Duodenal mucosa (tissue), 2 donors: ENCODE data around the gene TSTD2.
A peak's percentile ranks its signal among the peaks of the same experiment; 100 is the strongest.

Source experiments
- H3K27ac ChIP-seq: one replicate; pipeline ENCODE4 v1.7.0; 2013; ENCODE audit warnings: low read depth, low read length
- H3K27me3 ChIP-seq, 2 donors: one replicate each; pipeline ENCODE4 v1.7.0; 2013; ENCODE audit warnings: low read length in 2 of 2, control low read depth in 1 of 2; ENCODE audit not compliant: insufficient read depth in 2 of 2, control insufficient read depth in 1 of 2
- H3K36me3 ChIP-seq, 2 donors: one replicate each; pipeline ENCODE4 v1.7.0; 2013; ENCODE audit warnings: low read length in 2 of 2, control low read depth in 1 of 2; ENCODE audit not compliant: insufficient read depth in 2 of 2, control insufficient read depth in 1 of 2
- H3K4me1 ChIP-seq, 2 donors: one replicate each; pipeline ENCODE4 v1.7.0; 2013; ENCODE audit warnings: low read length in 2 of 2, control low read depth in 1 of 2; ENCODE audit not compliant: insufficient read depth in 2 of 2, control insufficient read depth in 1 of 2
- H3K4me3 ChIP-seq, 2 donors: one replicate each; pipeline ENCODE4 v1.7.0; 2013; ENCODE audit warnings: low read length in 2 of 2, low read depth in 1 of 2
- H3K9ac ChIP-seq, 2 donors: one replicate each; pipeline ENCODE4 v1.7.0; 2013; ENCODE audit warnings: low read length in 2 of 2, low read depth in 1 of 2
- H3K9me3 ChIP-seq, 2 donors: one replicate each; pipeline ENCODE4 v1.7.0; 2013; ENCODE audit warnings: low read length in 2 of 2, control low read depth in 1 of 2; ENCODE audit not compliant: control insufficient read depth in 1 of 2

The TSTD2 gene

DNA sequence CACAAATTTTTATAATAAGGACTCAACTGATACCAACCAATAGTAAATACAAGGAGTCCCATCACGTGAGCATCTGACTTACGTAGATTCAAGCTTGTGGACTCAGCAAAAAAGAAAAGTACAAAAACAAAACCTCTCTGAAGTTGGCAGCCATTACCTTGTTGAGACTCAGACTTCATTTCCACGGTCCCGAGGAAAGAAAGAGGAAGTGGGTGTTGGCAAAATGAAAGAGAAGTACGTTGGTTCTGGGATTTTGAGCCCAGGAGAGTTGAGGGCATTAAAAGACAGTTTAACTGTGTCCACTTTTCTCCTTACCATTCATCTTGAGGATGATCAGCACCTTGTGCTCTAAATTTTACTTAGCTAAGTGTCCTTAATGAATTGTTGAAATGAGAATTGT, 27.2 kb upstream of the TSTD2 start:
- Histone ChIP-seq H3K27ac (no peak overlapping the region), H3K36me3 (peaks cover 32 to 90% of the 10 kb centered on the region in 2 donors), H3K27me3 (no peaks in the 10 kb centered on the region), H3K4me1 (no peaks in the 10 kb centered on the region), H3K9me3 (no peaks in the 10 kb centered on the region), H3K4me3 (no peak overlapping the region), H3K9ac (no peak overlapping the region)

DNA sequence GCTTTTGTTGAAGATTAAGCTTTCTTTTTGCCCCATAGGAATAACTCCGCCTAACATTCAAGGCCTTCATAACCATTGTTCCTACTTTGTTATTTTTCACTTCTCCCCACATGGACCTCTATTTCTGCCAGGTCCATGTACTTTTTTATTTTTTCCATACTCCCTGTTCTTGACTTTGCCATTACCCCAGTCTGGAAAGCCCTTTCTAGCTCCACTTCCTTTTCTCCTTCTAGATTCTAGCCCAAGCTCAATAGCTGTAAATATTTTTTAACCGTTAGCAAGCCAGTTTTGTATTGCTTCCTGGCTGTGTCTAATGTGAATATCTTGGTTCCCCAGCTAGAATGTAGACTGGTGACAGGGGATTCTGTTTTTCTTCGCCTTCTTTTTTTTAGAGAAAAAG, 26.6 kb upstream of the TSTD2 start:
- H3K9me3 ChIP-seq, result no peaks in the 10 kb centered on the region
- no peaks in the 10 kb centered on the region for H3K4me1 ChIP-seq
- H3K27me3 ChIP-seq, result no peaks in the 10 kb centered on the region
- no peak overlapping the region for H3K9ac ChIP-seq
- no peak overlapping the region for H3K27ac ChIP-seq
- H3K36me3 ChIP-seq, result peaks cover 27 to 90% of the 10 kb centered on the region in 2 donors
- H3K4me3 ChIP-seq, result no peak overlapping the region

DNA sequence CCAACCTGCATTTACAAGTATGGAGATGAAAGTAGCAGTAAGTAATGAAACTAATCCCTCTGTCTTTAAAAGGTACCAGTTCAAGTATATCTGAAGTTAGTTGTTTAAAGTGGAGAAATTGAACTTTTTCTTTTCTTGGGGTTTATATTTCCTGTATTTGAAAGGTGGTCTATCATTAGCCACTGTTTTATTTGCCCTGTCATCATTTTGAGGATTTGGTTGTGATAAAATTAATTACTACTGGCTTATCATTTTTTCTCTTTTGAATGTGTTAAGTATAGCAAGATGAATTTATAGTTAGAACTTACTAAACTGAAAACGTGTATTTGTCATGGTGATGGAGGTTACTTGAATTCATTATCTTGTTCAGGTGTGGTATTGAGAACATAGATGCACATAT, 25.5 kb upstream of the TSTD2 start:
- H3K27ac ChIP-seq, result no peak overlapping the region
- no peaks in the 10 kb centered on the region for H3K9me3 ChIP-seq
- H3K4me1 ChIP-seq, result no peaks in the 10 kb centered on the region
- H3K36me3 ChIP-seq, result peaks cover 22 to 90% of the 10 kb centered on the region in 2 donors
- H3K27me3 ChIP-seq, result no peaks in the 10 kb centered on the region
- H3K9ac ChIP-seq, result no peak overlapping the region
- no peak overlapping the region for H3K4me3 ChIP-seq

DNA sequence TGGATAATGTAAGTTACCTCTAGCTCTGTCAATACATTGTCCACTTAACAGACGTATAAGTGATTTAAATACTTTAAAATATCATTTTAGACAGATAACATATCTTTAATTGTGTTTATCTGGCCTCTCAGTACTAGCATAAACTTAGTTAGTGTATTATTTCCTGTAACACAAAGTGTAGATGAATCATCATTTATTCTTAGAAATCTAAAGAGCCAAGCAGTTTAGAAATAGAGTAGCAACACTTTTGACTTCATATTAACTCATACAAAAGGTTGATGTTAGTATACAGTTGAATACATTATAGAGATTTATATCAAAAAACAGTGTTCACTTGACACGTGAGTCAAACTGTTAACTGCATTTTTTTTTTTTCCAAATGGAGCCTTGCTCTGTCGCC, 18.5 kb upstream of the TSTD2 start:
- no peak overlapping the region for H3K27ac ChIP-seq
- no peaks in the 10 kb centered on the region for H3K27me3 ChIP-seq
- H3K4me1 ChIP-seq, result no peaks in the 10 kb centered on the region
- H3K9me3 ChIP-seq, result no peaks in the 10 kb centered on the region
- H3K36me3 ChIP-seq, result peaks cover 43 to 92% of the 10 kb centered on the region in 2 donors
- no peak overlapping the region for H3K9ac ChIP-seq
- H3K4me3 ChIP-seq, result no peak overlapping the region

DNA sequence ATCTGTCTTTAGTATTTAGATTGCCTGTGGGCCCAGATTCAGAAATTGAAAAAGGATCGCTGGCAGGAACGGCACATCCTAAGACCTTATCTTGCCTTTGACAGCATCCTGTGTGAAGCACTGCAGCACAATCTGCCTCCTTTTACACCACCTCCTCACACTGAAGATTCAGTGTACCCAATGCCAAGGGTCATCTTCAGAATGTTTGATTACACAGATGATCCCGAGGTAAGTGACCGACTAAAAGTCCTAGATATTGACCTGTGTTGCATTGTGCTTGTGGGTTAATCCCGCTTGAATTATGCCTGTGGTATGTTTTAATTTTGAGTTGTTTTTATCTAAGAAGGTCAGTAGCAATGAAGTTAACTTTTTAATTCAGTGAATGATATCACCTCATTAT, 14.8 kb upstream of the TSTD2 start:
- no peaks in the 10 kb centered on the region for H3K9me3 ChIP-seq
- no peak overlapping the region for H3K9ac ChIP-seq
- no peaks in the 10 kb centered on the region for H3K27me3 ChIP-seq
- no peak overlapping the region for H3K27ac ChIP-seq
- H3K4me1 ChIP-seq, result no peaks in the 10 kb centered on the region
- peaks cover 40 to 79% of the 10 kb centered on the region in 2 donors for H3K36me3 ChIP-seq
- H3K4me3 ChIP-seq, result no peak overlapping the region

GRCh38 chr9:97645720-97646119, 12.6 kb upstream of the TSTD2 start:
- no peaks in the 10 kb centered on the region for H3K9me3 ChIP-seq
- H3K9ac ChIP-seq, result no peak overlapping the region
- no peak overlapping the region for H3K27ac ChIP-seq
- H3K36me3 ChIP-seq, result peaks cover 35 to 66% of the 10 kb centered on the region in 2 donors
- no peak overlapping the region for H3K4me3 ChIP-seq
- no peaks in the 10 kb centered on the region for H3K4me1 ChIP-seq
- H3K27me3 ChIP-seq, result no peaks in the 10 kb centered on the region

GRCh38 chr9:97640325-97640724, 7.2 kb upstream of the TSTD2 start:
- Histone ChIP-seq H3K9ac (no peak overlapping the region), H3K4me1 (peaks cover 13 to 24% of the 10 kb centered on the region in 2 donors), H3K9me3 (no peaks in the 10 kb centered on the region), H3K4me3 (no peak overlapping the region), H3K27ac (no peak overlapping the region), H3K36me3 (peaks cover 12 to 26% of the 10 kb centered on the region in 2 donors), H3K27me3 (no peaks in the 10 kb centered on the region)

- H3K27ac ChIP-seq, result no peak overlapping the region
- H3K9ac ChIP-seq, result no peak overlapping the region
- no peak overlapping the region for H3K4me3 ChIP-seq
- H3K27me3 ChIP-seq, result no peaks in the 10 kb centered on the region
- peaks cover 22 to 33% of the 10 kb centered on the region in 2 donors for H3K4me1 ChIP-seq
- no peaks in the 10 kb centered on the region for H3K9me3 ChIP-seq
- H3K36me3 ChIP-seq, result peaks cover 8 to 14% of the 10 kb centered on the region in 2 donors
These were observed 5.5 kb upstream of the TSTD2 start for GRCh38 chr9:97638666-97639065.

DNA sequence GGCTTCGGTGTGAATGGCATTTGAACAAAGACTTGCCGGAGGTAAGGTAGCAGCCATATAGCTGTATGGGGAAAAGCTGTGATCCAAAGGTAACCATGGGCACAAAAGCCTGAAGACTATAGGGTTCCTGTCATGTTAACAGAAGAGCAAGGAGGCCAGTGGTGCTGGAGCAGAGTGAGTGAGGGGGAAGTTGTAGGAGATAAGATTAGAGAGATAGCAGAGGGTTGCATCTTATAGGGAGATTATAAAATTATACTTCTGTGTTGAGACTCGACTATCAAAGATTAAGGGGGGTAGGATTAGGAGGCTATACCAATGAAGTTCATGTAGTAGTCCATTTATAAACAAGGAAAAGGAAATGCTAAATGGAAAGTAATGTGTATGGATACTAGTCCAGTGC, 3.7 kb upstream of the TSTD2 start:
- Histone ChIP-seq H3K27ac (no peak overlapping the region), H3K9ac (no peak overlapping the region), H3K36me3 (peaks cover 0 to 7% of the 10 kb centered on the region in 2 donors), H3K27me3 (no peaks in the 10 kb centered on the region), H3K4me1 (peaks cover 27 to 36% of the 10 kb centered on the region in 2 donors), H3K4me3 (no peak overlapping the region), H3K9me3 (no peaks in the 10 kb centered on the region)

DNA sequence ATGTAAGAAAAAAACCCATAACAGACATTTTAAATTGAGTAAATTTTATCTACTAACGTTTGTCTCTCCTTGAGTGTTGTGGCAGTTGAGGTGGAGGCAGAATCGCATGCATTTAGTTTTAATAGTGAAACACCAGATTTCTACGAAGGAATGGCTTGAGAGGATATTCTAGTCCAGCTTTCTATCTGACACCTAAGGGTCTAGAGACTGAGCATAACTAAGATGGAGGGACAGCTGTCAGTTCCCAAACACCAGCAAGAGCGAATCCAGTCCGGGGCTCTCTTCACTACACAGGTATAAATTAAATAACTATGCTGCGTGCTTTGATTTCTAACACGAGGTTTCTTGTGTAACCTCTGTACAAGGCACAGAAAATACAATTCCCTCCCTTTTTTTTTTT, 1.9 kb upstream of the TSTD2 start:
- Histone ChIP-seq H3K9ac (peak overlapping the region in 1 of 2 donors; percentile 96), H3K9me3 (no peaks in the 10 kb centered on the region), H3K36me3 (no peaks in the 10 kb centered on the region), H3K27me3 (no peaks in the 10 kb centered on the region), H3K4me1 (peaks cover 32 to 42% of the 10 kb centered on the region in 2 donors), H3K4me3 (peak overlapping the region; percentile 87 to 96), H3K27ac (no peak overlapping the region)
